K562 (cell line): ENCODE data around the gene IMPACT. TPM values are rescaled to one million over a fixed set of nuclear protein-coding genes. Genes with fewer than 3 reads are reported as not detected.

Source experiments
- ATAC-seq: fragments of 200-7000 bp; cut with Tn5 transposase; 3 replicates; pipeline ENCODE4 v1.9.1; 2020; ENCODE audit warnings: moderate library complexity
- BruUV-seq: library from RNA; stranded (reverse); fragments of 400-500 nt; replicated peaks from 2 replicates; lab custom pipeline; 2021; lab: Mats Ljungman, UMichigan
- CTCF ChIA-PET: fragments of 300-600 bp; formaldehyde crosslinking; extraction: SDS; loops from one replicate; lab custom pipeline; 2021; ENCODE audit warnings: low intra/inter-chr PET ratio; lab: Yijun Ruan, JAX
- POLR2A ChIA-PET: fragments of 300-600, 350-650 bp; sonication (Branson Sonifier 250); formaldehyde crosslinking; extraction: SDS; loops from one replicate; lab custom pipeline; 2021; ENCODE audit warnings: antibody characterized with exemption, inconsistent platforms; lab: Yijun Ruan, JAX
- DNase-seq, 4 experiments: peaks; one replicate each; pipeline versions ENCODE4 v3.0.0 to v3.0.0-alpha.2; 2011 to 2018; ENCODE audit warnings: low spot score in 3 of 4, mixed read lengths in 3 of 4; ENCODE audit errors: extremely low read depth in 1 of 4
- FAIRE-seq: peaks from 2 replicates; lab custom pipeline; 2011; peaks lifted over from hg19 to GRCh38; lab: Jason Lieb, UNC
- H2AFZ ChIP-seq: 2 replicates; pipeline ENCODE4 v1.6.0; 2011; ENCODE audit warnings: low read depth, low read length, control low read depth, inconsistent platforms
- H3K27ac ChIP-seq: fragments of 200-600 bp; 3 replicates; pipeline ENCODE4 v1.8.0; 2011; ENCODE audit warnings: low read depth, mild to moderate bottlenecking, control low read depth, inconsistent platforms, low read length, moderate library complexity, mixed read lengths; ENCODE audit errors: extremely low read depth
- H3K27me3 ChIP-seq, 2 experiments: fragments of 300-600 bp in 1 of 2; 2 replicates in 1 of 2; 3 replicates in 1 of 2; pipeline versions ENCODE4 v1.6.0 to v1.8.0; 2011; ENCODE audit warnings: inconsistent platforms in 2 of 2, low read length in 2 of 2, mild to moderate bottlenecking in 1 of 2, mixed read lengths in 1 of 2, moderate library complexity in 1 of 2; ENCODE audit not compliant: control insufficient read depth in 2 of 2, insufficient read depth in 2 of 2
- H3K36me3 ChIP-seq: fragments of 300-600 bp; 3 replicates; pipeline ENCODE4 v1.8.0; 2011; ENCODE audit warnings: mild to moderate bottlenecking, low read length, inconsistent platforms; ENCODE audit not compliant: control insufficient read depth, insufficient read depth
- H3K4me1 ChIP-seq, 2 experiments: fragments of 200-600 bp in 1 of 2; replicated peaks in 1 of 2; 2 replicates in 1 of 2; 3 replicates in 1 of 2; pipeline versions ENCODE4 v1.5.1 to v1.8.0; 2011; ENCODE audit warnings: inconsistent platforms in 2 of 2, low read length in 2 of 2, mild to moderate bottlenecking in 1 of 2, mixed read lengths in 1 of 2, moderate library complexity in 1 of 2; ENCODE audit not compliant: control insufficient read depth in 2 of 2, insufficient read depth in 2 of 2
- H3K4me2 ChIP-seq: 2 replicates; pipeline ENCODE4 v1.6.1; 2011; ENCODE audit warnings: low read length, control low read depth, inconsistent platforms, mixed read lengths; ENCODE audit not compliant: insufficient read depth
- H3K4me3 ChIP-seq: fragments of 200-600 bp; sonication (generic), shearing (Covaris generic); 2 replicates; pipeline ENCODE4 v1.5.1; 2016; ENCODE audit warnings: control low read depth, inconsistent platforms
- H3K79me2 ChIP-seq: fragments of 200-600 bp; 3 replicates; pipeline ENCODE4 v1.8.0; 2011; ENCODE audit warnings: low read length, inconsistent platforms; ENCODE audit not compliant: control insufficient read depth, insufficient read depth
- H3K9ac ChIP-seq, 2 experiments: 2 replicates each; pipeline versions ENCODE4 v1.6.0 to v1.6.1; 2011; ENCODE audit warnings: low read depth in 2 of 2, low read length in 2 of 2, control low read depth in 1 of 2, inconsistent platforms in 1 of 2, mild to moderate bottlenecking in 1 of 2, mixed read lengths in 1 of 2; ENCODE audit not compliant: insufficient read depth in 1 of 2
- H3K9me1 ChIP-seq: one replicate; pipeline ENCODE4 v1.6.0; 2011; ENCODE audit warnings: inconsistent platforms, mild to moderate bottlenecking, low read length, moderate library complexity; ENCODE audit not compliant: control insufficient read depth, insufficient read depth
- H3K9me3 ChIP-seq: replicated peaks from 2 replicates; pipeline ENCODE4 v1.5.1; 2011; ENCODE audit warnings: low read depth, low read length, inconsistent platforms; ENCODE audit not compliant: control insufficient read depth, insufficient read depth
- H4K20me1 ChIP-seq: replicated peaks from 2 replicates; pipeline ENCODE4 v1.6.1; 2011; ENCODE audit warnings: low read length, inconsistent platforms, mixed read lengths; ENCODE audit not compliant: control insufficient read depth, insufficient read depth
- CBX1 ChIP-seq: sonication (generic); IDR thresholded peaks from 2 replicates; pipeline ENCODE4 v1.6.1; 2016; ENCODE audit warnings: antibody characterized with exemption, low read depth, mild to moderate bottlenecking
- POU5F1 ChIP-seq: fragments of 150-350 bp; IDR thresholded peaks from 2 replicates; pipeline ENCODE4 v1.6.1; 2014; ENCODE audit warnings: borderline replicate concordance, low read length, low read depth, mild to moderate bottlenecking; ENCODE audit not compliant: partially characterized antibody
- SMARCA4 ChIP-seq: fragments of 450-650 bp; IDR thresholded peaks from 2 replicates; pipeline ENCODE4 v1.6.1; 2016
- TAL1 ChIP-seq: fragments of 450-650 bp; IDR thresholded peaks from 2 replicates; pipeline ENCODE4 v1.6.1; 2016; ENCODE audit warnings: mild to moderate bottlenecking
- TRIM28 ChIP-seq: fragments of 450-650 bp; IDR thresholded peaks from 2 replicates; pipeline ENCODE4 v1.6.1; 2017
- WGBS: fragments of 100-300 bp; shearing (Covaris generic); methylation state at CpG from one replicate; pipeline ENCODE4 v1.1.6; 2016; ENCODE audit warnings: low coverage, mixed read lengths; ENCODE audit not compliant: insufficient coverage; ENCODE audit errors: missing lambda C conversion rate; 5-methylcytosine and 5-hydroxymethylcytosine counted together
- in situ Hi-C: fragments of 300-500 bp; cut with MboI; formaldehyde crosslinking; loops from 4 replicates; pipeline ENCODE4 v1.15.0; 2018; ENCODE audit warnings: inconsistent platforms, mixed read lengths
- intact Hi-C: fragments of 100-400 bp; cut with micrococcal nuclease; formaldehyde crosslinking; loops from 2 replicates; pipeline ENCODE4 v1.14.2; 2022
- polyA plus RNA-seq, 8 experiments: library from polyadenylated mRNA; depleted of rRNA in 4 of 8; stranded (reverse) in 5 of 8; unstranded in 3 of 8; fragments of >200 nt; fragmentation: Nextera tagmentation in 2 of 8; fragmentation: Illumina TruSeq in 1 of 8; extraction: Ambion mirVana in 2 of 8; extraction: Trizol in 1 of 8; gene quantifications; 2 replicates each; pipeline versions ENCODE4 v1.2.1 to v1.2.3, GENCODE V29; 2011 to 2014; ENCODE audit warnings: inconsistent platforms in 1 of 8, missing spikeins in 1 of 8
- total RNA-seq, 7 experiments: library from RNA; depleted of rRNA in 6 of 7; stranded (reverse); fragments of >200 nt in 6 of 7; fragmentation: Illumina TruSeq in 2 of 7; extraction: Trizol in 2 of 7; gene quantifications; 2 replicates each; pipeline versions ENCODE4 v1.2.1 to v1.2.3, GENCODE V29; 2011 to 2021; ENCODE audit warnings: low replicate concordance in 1 of 7

Gene IMPACT
- total and polyA plus RNA-seq, 9 of the 15 experiments (the other 6 are each of a cell fraction or from before 2014, with no cell fraction given), result 4.7 to 7.6 (median 5.8) TPM

- ATAC-seq (no peak), DNase-seq (no peak), FAIRE-seq (no peak)
- H4K20me1 ChIP-seq, result no peaks in the 10 kb centered on the region
- POLR2A ChIA-PET, result no interaction called here
- CTCF ChIA-PET, result no interaction called here
- in situ Hi-C loops (loop anchor here (5.0 to 10.0 kb wide), 2 partner anchors 129 to 312 kb away; no protein-coding TSS in a partner anchor), intact Hi-C loops (loop anchor here (1.0 to 10.0 kb wide), 2 partner anchors 62 to 240 kb away; partner anchors contain the start of gene IMPACT)
- no peaks in the 10 kb centered on the region for H3K79me2 ChIP-seq
- TF ChIP-seq TAL1 (no peak), POU5F1 (no peak), CBX1 (no peak), TRIM28 (no peak), SMARCA4 (no peak)
- H2AFZ ChIP-seq, result no peak overlapping the region
- H3K27ac ChIP-seq, result no peak overlapping the region
- WGBS, result 0% methylated on average over 9 of the region's 9 CpGs
- no peak overlapping the region for H3K4me3 ChIP-seq
- no peak overlapping the region for H3K4me2 ChIP-seq
- BruUV-seq, result no TSS peak
- no peaks in the 10 kb centered on the region for H3K4me1 ChIP-seq
- peaks cover 0 to 8% of the 10 kb centered on the region in 2 experiments; a peak in 1 of 5 replicates for H3K27me3 ChIP-seq
- no peaks in the 10 kb centered on the region for H3K9me3 ChIP-seq
- no peak overlapping the region for H3K9ac ChIP-seq
- H3K36me3 ChIP-seq, result no peaks in the 10 kb centered on the region
- H3K9me1 ChIP-seq, result no peaks in the 10 kb centered on the region
These were observed 60.2 kb downstream of the IMPACT start for GRCh38 chr18:24486684-24487083.
